Fibroblast of lung (primary cell): ENCODE data around the gene DTX3.

Experiments used
- CTCF ChIP-seq, 2 donors: IDR thresholded peaks in 1 of 2; conservative IDR thresholded peaks in 1 of 2; 1 replicate in 1 of 2; 2 replicates in 1 of 2; pipeline ENCODE4 v1.5.1; 2011 to 2012; ENCODE audit warnings: low read length in 2 of 2, control low read depth in 1 of 2, inconsistent platforms in 1 of 2, low read depth in 1 of 2, mild to moderate bottlenecking in 1 of 2
- EZH2 ChIP-seq: IDR thresholded peaks from 2 replicates; pipeline ENCODE4 v1.5.1; 2012; ENCODE audit warnings: low read length, control low read depth, mild to moderate bottlenecking; ENCODE audit errors: missing control alignments

GRCh38 chr12:57590479-57590863 lies 14.2 kb upstream of the DTX3 start:
- TF ChIP-seq CTCF (conservative IDR thresholded peaks at IDR 0.05 in 1 of 2, IDR thresholded peaks at IDR 0.05 in 1 of 2; ENCODE audit: low read depth in 1 of 2, low read length in 2 of 2) (no peak), EZH2 (no peak)
